Measurements from ENCODE around the gene IFI27L2. TPM values are rescaled to one million over a fixed set of nuclear protein-coding genes. Genes with fewer than 3 reads are reported as not detected.
A peak's percentile ranks its signal among the peaks of the same experiment; 100 is the strongest.

The IFI27L2 gene
- total and polyA plus RNA-seq, 12 donors = 51.3 to 499 (median 120) TPM

GRCh38 chr14:94176808-94177207 lies 47.4 kb upstream of the IFI27L2 start:
- H3K9me3 ChIP-seq (replicated peaks in 1 of 3) = no peaks in the 10 kb centered on the region
- H3K4me3 ChIP-seq = no peak overlapping the region
- no peak overlapping the region for H3K27ac ChIP-seq
- peaks cover 0 to 15% of the 10 kb centered on the region in 2 donors for H3K4me1 ChIP-seq (replicated peaks in 1 of 2)
- H3K36me3 ChIP-seq (replicated peaks in 1 of 2) = no peaks in the 10 kb centered on the region
- no peak for TF ChIP-seq POLR2A (IDR thresholded peaks at IDR 0.05)
- TF ChIP-seq CTCF (IDR thresholded peaks at IDR 0.05) = no peak
- no peak for DNase-seq
- peaks cover 20% of the 10 kb centered on the region for H3K27me3 ChIP-seq
- WGBS, 4 donors = 87 to 94% (median 89%) methylated on average over 3 of the region's 3 CpGs
- intact Hi-C loops (cut with DNase I) = no loop called here

DNA sequence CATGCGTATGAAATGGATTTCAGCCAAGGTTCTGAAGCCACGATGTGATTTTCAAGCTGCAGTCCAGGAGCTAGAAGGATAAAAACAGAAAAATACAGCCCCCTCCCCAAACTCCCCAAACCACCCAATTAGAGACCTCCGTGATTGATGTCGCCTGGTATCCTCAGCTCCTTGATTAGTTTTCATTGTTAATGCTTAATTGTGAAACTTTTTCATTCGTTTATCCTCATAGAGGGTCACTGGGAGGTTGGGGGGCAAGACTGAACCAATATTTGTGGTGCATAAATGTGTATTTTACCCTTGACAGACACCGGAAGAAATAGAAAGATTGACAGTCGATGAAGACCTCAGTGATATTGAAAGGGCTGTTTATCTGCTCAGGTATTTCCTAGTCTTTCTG lies 46.3 kb upstream of the IFI27L2 start:
- Histone ChIP-seq H3K4me3 (no peak overlapping the region), H3K27me3 (peaks cover 20% of the 10 kb centered on the region), H3K9me3 (replicated peaks in 1 of 3) (no peaks in the 10 kb centered on the region), H3K36me3 (replicated peaks in 1 of 2) (no peaks in the 10 kb centered on the region), H3K27ac (no peak overlapping the region), H3K4me1 (replicated peaks in 1 of 2) (peaks cover 0 to 15% of the 10 kb centered on the region in 2 donors)
- no peak for DNase-seq
- TF ChIP-seq CTCF (IDR thresholded peaks at IDR 0.05) (no peak), POLR2A (IDR thresholded peaks at IDR 0.05) (no peak)
- 17 to 21% (median 19%) methylated on average over 7 of the region's 7 CpGs for WGBS, 4 donors
- intact Hi-C loops (cut with DNase I) = no loop called here

DNA sequence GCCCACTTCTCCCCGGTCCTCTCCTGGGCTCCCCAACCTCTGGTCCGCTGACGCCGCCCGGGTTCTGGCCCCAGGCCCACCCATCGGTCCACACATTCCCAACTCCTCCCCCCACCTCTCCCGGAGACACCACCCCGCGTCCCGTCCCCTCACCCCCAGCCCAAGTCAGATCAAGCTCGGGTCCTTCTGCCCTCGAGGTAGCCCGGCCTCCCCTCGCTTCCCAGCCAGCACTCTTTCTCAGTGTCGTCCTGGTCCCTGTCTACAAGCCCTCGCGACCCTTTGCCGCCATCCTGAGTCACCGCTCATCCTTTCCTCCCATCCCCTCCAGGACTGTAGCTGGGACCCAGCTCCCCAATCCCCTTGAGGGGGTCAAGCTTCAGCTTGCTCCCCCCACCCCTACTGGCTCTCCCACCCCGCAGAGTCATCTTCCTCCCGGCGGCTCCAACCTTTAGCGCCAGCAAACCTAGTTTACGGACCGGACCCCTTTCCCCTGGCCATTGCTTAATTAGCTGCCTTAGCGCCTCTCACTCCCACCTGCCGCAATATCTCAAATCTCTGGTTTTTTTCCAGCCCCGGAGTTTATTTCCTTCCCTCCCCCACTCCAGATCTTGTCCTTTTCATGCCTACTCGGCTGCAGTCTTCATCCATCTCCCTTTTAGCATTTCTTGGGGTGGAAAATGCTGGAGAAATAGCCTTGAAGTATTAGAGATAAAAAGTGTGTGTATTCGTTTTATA lies 45.8 kb upstream of the IFI27L2 start:
- Histone ChIP-seq H3K4me1 (replicated peaks in 1 of 2) (peaks cover 0 to 15% of the 10 kb centered on the region in 2 donors), H3K27ac (no peak overlapping the region), H3K9me3 (replicated peaks in 1 of 3) (no peaks in the 10 kb centered on the region), H3K4me3 (peak overlapping the region in 1 of 4 donors; percentile 61), H3K36me3 (replicated peaks in 1 of 2) (no peaks in the 10 kb centered on the region), H3K27me3 (peaks cover 20% of the 10 kb centered on the region)
- DNase-seq = peak in 3 of 7 donors; percentile 27 to 41 (median 28)
- no peak for TF ChIP-seq POLR2A (IDR thresholded peaks at IDR 0.05)
- no peak for TF ChIP-seq CTCF (IDR thresholded peaks at IDR 0.05)
- WGBS, 4 donors = 1 to 6% (median 2%) methylated on average over 19 to 30 of the region's 30 CpGs
- intact Hi-C loops (cut with DNase I) = no loop called here

GRCh38 chr14:94174604-94175010 lies 45.2 kb upstream of the IFI27L2 start:
- peaks cover 14% of the 10 kb centered on the region for H3K27me3 ChIP-seq
- DNase-seq = peak in 1 of 7 donors; percentile 38

More at GRCh38 chr14:94174604-94175010, 45.2 kb upstream of the IFI27L2 start:
- no peak for TF ChIP-seq POLR2A (IDR thresholded peaks at IDR 0.05)
- no peak for TF ChIP-seq CTCF (IDR thresholded peaks at IDR 0.05)
- Histone ChIP-seq H3K4me3 (peak overlapping the region in 2 of 4 donors; percentile 39 to 61), H3K9me3 (replicated peaks in 1 of 3) (no peaks in the 10 kb centered on the region), H3K27ac (peak overlapping the region in 1 of 5 donors; percentile 76), H3K4me1 (replicated peaks in 1 of 2) (peaks cover 0 to 15% of the 10 kb centered on the region in 2 donors), H3K36me3 (replicated peaks in 1 of 2) (no peaks in the 10 kb centered on the region)
- WGBS, 4 donors = 1% methylated on average over 20 to 38 of the region's 39 CpGs; no CpG with 5 or more reads in 1 of the 4 donors
- intact Hi-C loops (cut with DNase I) = no loop called here

Data from adrenal gland (tissue), 12 donors.